Kidney epithelial cell (primary cell): ENCODE results near the gene ATCAY. TPM values are rescaled to one million over a fixed set of nuclear protein-coding genes. Genes with fewer than 3 reads are reported as not detected.
"Not testable (repeated sequence)": the region's sequence is repeated elsewhere in the genome, so short reads cannot be mapped to it uniquely, and the experiment has no call there.

Source experiments
- DNase-seq: peaks from one replicate; pipeline ENCODE4 v3.0.0-alpha.2; 2010; ENCODE audit warnings: low read depth
- H3K27me3 ChIP-seq: 2 replicates; pipeline ENCODE4 v1.6.0; 2011; ENCODE audit warnings: low read length; ENCODE audit not compliant: control insufficient read depth, insufficient read depth
- H3K36me3 ChIP-seq: 2 replicates; pipeline ENCODE4 v1.5.1; 2011; ENCODE audit warnings: low read length; ENCODE audit not compliant: control insufficient read depth, insufficient read depth
- H3K4me3 ChIP-seq: 2 replicates; pipeline ENCODE4 v1.5.1; 2011; ENCODE audit warnings: low read depth, mild to moderate bottlenecking, control low read depth, low read length
- CTCF ChIP-seq: IDR thresholded peaks from 2 replicates; pipeline ENCODE4 v1.5.1; 2011; ENCODE audit warnings: mild to moderate bottlenecking, moderate library complexity, low read length, control low read depth, inconsistent platforms; ENCODE audit not compliant: insufficient read depth, poor library complexity, severe bottlenecking
- total RNA-seq: library from RNA; depleted of rRNA; stranded (reverse); fragments of >200 nt; gene quantifications from 2 replicates; pipeline ENCODE4 v1.2.3, GENCODE V29; 2015

Gene ATCAY
- total RNA-seq, 1 donor from 2014 or later = not detected

GRCh38 chr19:3942790-3943409 lies 62.4 kb downstream of the ATCAY start:
- no peak for DNase-seq
- Histone ChIP-seq H3K36me3 (no peaks in the 10 kb centered on the region), H3K4me3 (no peak overlapping the region), H3K27me3 (no peaks in the 10 kb centered on the region)
- no peak for TF ChIP-seq CTCF

- Histone ChIP-seq H3K27me3 (no peaks in the 10 kb centered on the region), H3K36me3 (no peaks in the 10 kb centered on the region), H3K4me3 (no peak overlapping the region)
- no peak for TF ChIP-seq CTCF
- no peak for DNase-seq
These were observed 63.7 kb downstream of the ATCAY start for GRCh38 chr19:3944018-3944721.

GRCh38 chr19:3945838-3946237 lies 65.4 kb downstream of the ATCAY start:
- Histone ChIP-seq H3K36me3 (no peaks in the 10 kb centered on the region), H3K4me3 (no peak overlapping the region), H3K27me3 (no peaks in the 10 kb centered on the region)
- no peak for TF ChIP-seq CTCF
- no peak for DNase-seq

GRCh38 chr19:3947316-3947933 lies 66.9 kb downstream of the ATCAY start:
- not testable (repeated sequence) for H3K4me3 ChIP-seq, DNase-seq, H3K36me3 ChIP-seq, H3K27me3 ChIP-seq

GRCh38 chr19:3949294-3949693 lies 68.8 kb downstream of the ATCAY start:
- TF ChIP-seq CTCF = no peak

GRCh38 chr19:3949997-3950859 lies 69.7 kb downstream of the ATCAY start:
- Histone ChIP-seq H3K36me3 (no peaks in the 10 kb centered on the region), H3K4me3 (no peak overlapping the region), H3K27me3 (no peaks in the 10 kb centered on the region)
- no peak for TF ChIP-seq CTCF
- no peak for DNase-seq

More at GRCh38 chr19:3949294-3949693, 68.8 kb downstream of the ATCAY start:
- DNase-seq = no peak
- Histone ChIP-seq H3K36me3 (no peaks in the 10 kb centered on the region), H3K4me3 (no peak overlapping the region), H3K27me3 (no peaks in the 10 kb centered on the region)
